ENCODE measurements around the gene GPR32. TPM values are rescaled to one million over a fixed set of nuclear protein-coding genes. Genes with fewer than 3 reads are reported as not detected.
"Not testable (repeated sequence)": the region's sequence is repeated elsewhere in the genome, so short reads cannot be mapped to it uniquely, and the experiment has no call there.

GPR32 gene
- total RNA-seq, 1 donor from 2014 or later, result not detected

GRCh38 chr19:50777830-50778303, 7.6 kb downstream of the GPR32 start:
- peaks cover 47% of the 10 kb centered on the region for H3K27me3 Mint-ChIP-seq (ENCODE audit: insufficient read depth)
- no peak overlapping the region for H3K27ac Mint-ChIP-seq

GRCh38 chr19:50778906-50779430, 8.7 kb downstream of the GPR32 start:
- Mint-ChIP-seq H3K36me3 (ENCODE audit: low read depth) (peaks cover 3% of the 10 kb centered on the region), H3K4me3 (no peak overlapping the region), H3K27me3 (ENCODE audit: insufficient read depth) (peaks cover 50% of the 10 kb centered on the region), H3K9me3 (no peaks in the 10 kb centered on the region), H3K27ac (no peak overlapping the region), H3K4me1 (ENCODE audit: low read depth) (peaks cover 23% of the 10 kb centered on the region)
- DNase-seq (ENCODE audit: low spot score), result no peak
- intact Hi-C loops (cut with micrococcal nuclease), result no loop called here

More at GRCh38 chr19:50777830-50778303, 7.6 kb downstream of the GPR32 start:
- Mint-ChIP-seq H3K4me3 (no peak overlapping the region), H3K9me3 (no peaks in the 10 kb centered on the region), H3K36me3 (ENCODE audit: low read depth) (peaks cover 3% of the 10 kb centered on the region), H3K4me1 (ENCODE audit: low read depth) (peaks cover 16% of the 10 kb centered on the region)
- intact Hi-C loops (cut with micrococcal nuclease), result no loop called here
- DNase-seq (ENCODE audit: low spot score), result no peak

DNA sequence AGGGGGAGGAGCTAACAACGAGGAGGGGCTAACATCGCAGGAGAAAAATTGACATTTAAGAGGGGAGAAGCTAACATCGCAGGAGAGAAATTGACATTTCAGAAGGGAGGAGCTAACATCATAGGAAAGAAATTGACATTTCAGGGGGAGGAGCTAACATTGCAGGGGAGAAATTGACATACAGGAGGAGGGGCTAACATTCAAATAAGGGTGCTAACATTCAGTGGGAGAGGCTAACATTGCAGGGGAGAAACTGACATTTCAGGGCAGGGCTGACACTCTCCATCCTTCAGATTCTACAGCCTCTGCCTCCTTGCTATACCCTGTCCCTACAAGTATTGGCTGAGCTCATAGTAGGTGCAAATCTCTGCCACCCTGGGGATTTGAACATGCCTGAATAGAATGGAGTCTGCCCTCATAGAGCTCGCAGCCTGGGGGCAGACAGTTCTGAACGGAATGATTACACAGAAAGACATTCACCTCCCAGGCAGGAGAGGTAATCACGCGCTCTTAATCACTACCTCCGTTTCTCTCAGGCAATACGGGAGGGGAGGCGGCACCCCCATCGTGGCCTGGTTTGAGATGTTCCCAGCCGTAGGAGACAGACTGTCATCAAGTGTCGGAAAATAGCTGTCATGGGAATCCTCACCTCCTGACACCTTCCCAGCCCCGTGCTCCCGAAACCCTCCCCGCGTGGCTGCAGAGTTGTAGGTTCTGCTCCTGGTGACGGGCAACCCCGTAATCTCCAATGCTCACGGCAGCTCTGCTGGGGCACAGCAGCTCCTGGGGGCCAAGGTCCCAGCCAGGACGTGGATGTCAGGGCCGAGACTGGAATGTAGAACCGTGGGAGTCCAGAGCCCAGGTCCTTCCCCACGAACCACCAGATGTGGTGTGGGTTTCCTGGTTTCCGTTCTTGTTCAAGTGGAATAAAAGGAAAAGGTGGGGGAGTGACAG, 9.5 kb downstream of the GPR32 start:
- Mint-ChIP-seq H3K4me1 (ENCODE audit: low read depth) (peaks cover 23% of the 10 kb centered on the region), H3K27ac (no peak overlapping the region), H3K9me3 (no peaks in the 10 kb centered on the region), H3K36me3 (ENCODE audit: low read depth) (peaks cover 3% of the 10 kb centered on the region), H3K27me3 (ENCODE audit: insufficient read depth) (peaks cover 50% of the 10 kb centered on the region), H3K4me3 (no peak overlapping the region)
- intact Hi-C loops (cut with micrococcal nuclease), result no loop called here
- DNase-seq (ENCODE audit: low spot score), result no peak

DNA sequence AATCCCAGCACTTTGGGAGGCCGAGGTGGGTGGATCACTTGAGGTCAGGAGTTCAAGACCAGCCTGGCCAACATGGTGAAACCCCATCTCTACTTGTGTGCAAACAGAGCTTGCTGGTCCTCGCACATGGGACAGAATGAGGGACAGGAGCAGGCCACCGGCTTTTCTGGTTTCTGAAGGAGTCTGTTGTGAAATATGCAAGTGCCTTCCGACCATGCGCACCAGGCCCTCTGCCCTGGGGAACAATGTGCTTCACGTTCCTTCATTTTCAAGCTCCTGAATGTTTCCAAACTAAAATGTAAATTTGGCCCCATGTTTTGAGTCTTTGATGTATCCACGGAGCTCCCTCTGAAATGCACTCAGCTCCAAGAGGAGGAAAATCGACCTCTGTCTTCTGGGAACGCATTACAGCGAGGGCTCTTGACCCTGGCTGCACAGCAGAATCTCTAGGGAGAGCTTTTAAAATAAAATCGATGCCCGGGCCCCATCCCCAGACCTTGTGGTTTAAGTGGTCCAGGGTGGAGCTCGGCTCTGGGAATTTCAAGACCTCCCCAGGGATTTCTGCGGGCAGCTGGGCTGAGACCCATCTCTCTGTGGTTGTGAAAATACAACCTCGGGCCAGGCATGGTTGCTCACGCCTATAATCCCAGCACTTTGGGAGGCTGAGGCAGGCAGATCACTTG, 10.6 kb downstream of the GPR32 start:
- Mint-ChIP-seq H3K4me1 (ENCODE audit: low read depth) (peaks cover 23% of the 10 kb centered on the region), H3K27ac (no peak overlapping the region)
- intact Hi-C loops (cut with micrococcal nuclease), result no loop called here

GRCh38 chr19:50783848-50784152, 13.5 kb downstream of the GPR32 start:
- not testable (repeated sequence) for H3K4me3 Mint-ChIP-seq; H3K9me3 Mint-ChIP-seq; DNase-seq (ENCODE audit: low spot score); H3K27ac Mint-ChIP-seq; H3K36me3 Mint-ChIP-seq (ENCODE audit: low read depth)
- intact Hi-C loops (cut with micrococcal nuclease), result loop anchor here (1.0 to 2.0 kb wide), 7 partner anchors 59 to 427 kb away; no protein-coding TSS in a partner anchor
- peaks cover 13% of the 10 kb centered on the region for H3K4me1 Mint-ChIP-seq (ENCODE audit: low read depth)
- peaks cover 28% of the 10 kb centered on the region for H3K27me3 Mint-ChIP-seq (ENCODE audit: insufficient read depth)

More for the DNA sequence above, 10.6 kb downstream of the GPR32 start:
- Mint-ChIP-seq H3K9me3 (no peaks in the 10 kb centered on the region), H3K27me3 (ENCODE audit: insufficient read depth) (peaks cover 50% of the 10 kb centered on the region), H3K36me3 (ENCODE audit: low read depth) (peaks cover 3% of the 10 kb centered on the region), H3K4me3 (no peak overlapping the region)
- DNase-seq (ENCODE audit: low spot score), result no peak

DNA sequence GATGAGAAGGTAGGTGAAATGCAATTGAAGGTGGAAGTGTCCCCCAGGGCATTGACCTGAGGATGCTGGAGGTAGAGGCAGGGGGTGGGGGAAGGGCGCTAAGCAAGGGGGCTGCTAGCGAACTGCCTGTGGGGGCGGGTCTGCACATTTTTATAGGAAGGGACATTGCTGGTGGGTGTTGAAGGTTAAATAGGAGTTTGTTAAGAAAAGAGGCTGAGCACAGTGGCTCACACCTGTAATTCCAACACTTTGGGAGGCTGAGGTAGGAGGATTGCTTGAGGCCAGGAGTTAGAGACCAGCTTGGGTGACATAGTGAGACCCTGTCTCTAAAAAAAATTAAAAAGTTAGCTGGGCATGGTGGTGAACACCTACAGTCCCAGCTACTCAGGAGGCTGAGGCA, 14.4 kb downstream of the GPR32 start:
- intact Hi-C loops (cut with micrococcal nuclease), result no loop called here
- Mint-ChIP-seq H3K9me3 (no peaks in the 10 kb centered on the region), H3K27ac (no peak overlapping the region), H3K27me3 (ENCODE audit: insufficient read depth) (peaks cover 19% of the 10 kb centered on the region), H3K36me3 (ENCODE audit: low read depth) (no peaks in the 10 kb centered on the region), H3K4me1 (ENCODE audit: low read depth) (peaks cover 7% of the 10 kb centered on the region), H3K4me3 (no peak overlapping the region)
- DNase-seq (ENCODE audit: low spot score), result no peak

- Mint-ChIP-seq H3K27me3 (ENCODE audit: insufficient read depth) (peaks cover 13% of the 10 kb centered on the region), H3K36me3 (ENCODE audit: low read depth) (no peaks in the 10 kb centered on the region), H3K27ac (no peak overlapping the region), H3K4me3 (no peak overlapping the region), H3K4me1 (ENCODE audit: low read depth) (peaks cover 7% of the 10 kb centered on the region), H3K9me3 (no peaks in the 10 kb centered on the region)
- DNase-seq (ENCODE audit: low spot score), result no peak
- intact Hi-C loops (cut with micrococcal nuclease), result no loop called here
These were observed 15.1 kb downstream of the GPR32 start for GRCh38 chr19:50785329-50785728.

DNA sequence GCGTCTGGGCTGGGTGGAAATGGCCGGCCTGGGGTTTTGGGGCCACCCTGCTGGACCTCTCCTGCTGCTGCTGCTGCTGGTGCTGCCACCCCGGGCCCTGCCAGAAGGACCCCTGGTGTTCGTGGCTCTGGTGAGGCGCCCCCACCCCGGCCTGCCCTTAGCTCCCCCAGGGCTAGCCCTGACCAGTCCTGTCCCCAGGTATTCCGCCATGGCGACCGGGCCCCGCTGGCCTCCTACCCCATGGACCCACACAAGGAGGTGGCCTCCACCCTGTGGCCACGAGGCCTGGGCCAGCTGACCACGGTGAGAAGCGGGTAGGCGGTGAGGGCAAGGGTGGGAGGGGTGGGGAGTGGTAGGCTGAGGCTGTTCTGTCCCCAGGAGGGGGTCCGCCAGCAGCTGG, 20.1 kb downstream of the GPR32 start, which contains the start of gene ACP4:
ACP4 (plus strand) TSS at position 20 of the 400 bp plus-strand sequence; CDS start at position 20, 0 bp downstream.
- H3K4me1 Mint-ChIP-seq (ENCODE audit: low read depth), result no peaks in the 10 kb centered on the region
- H3K4me3 Mint-ChIP-seq, result no peak within 1 kb of the TSS
- H3K27me3 Mint-ChIP-seq (ENCODE audit: insufficient read depth), result no peaks in the 10 kb centered on the region
- DNase-seq (ENCODE audit: low spot score), result no peak
- no peaks in the 10 kb centered on the region for H3K9me3 Mint-ChIP-seq
- H3K27ac Mint-ChIP-seq, result no peak within 1 kb of the TSS
- no peaks in the 10 kb centered on the region for H3K36me3 Mint-ChIP-seq (ENCODE audit: low read depth)
- intact Hi-C loops (cut with micrococcal nuclease), result no loop called here

DNA sequence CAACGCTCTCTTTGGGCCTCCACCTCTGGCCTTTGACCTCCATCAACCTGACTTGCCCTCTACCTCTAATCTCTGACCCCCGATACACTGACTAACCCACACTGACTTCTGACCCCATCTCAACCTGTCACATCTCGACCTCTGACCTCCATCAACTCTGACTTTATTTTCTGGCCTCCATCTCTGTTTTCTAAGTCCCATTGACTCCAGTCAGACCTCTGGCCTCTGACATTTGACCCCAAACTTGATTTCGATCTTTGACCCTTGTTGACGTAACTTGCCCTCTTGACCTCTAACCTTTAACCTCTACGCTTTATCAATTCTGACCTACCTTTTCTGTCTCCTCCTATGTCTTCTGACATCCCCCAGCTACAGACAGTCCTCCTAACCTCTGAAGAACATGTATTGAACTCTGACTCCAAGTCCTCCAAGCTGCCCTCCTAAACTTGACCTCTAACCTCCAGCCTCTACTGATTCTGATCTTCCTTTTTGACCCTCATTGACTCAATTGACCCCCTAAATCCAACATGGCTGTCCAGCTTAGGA, 20.7 kb downstream of the GPR32 start:
- DNase-seq (ENCODE audit: low spot score), result no peak
- H3K27me3 Mint-ChIP-seq (ENCODE audit: insufficient read depth), result no peaks in the 10 kb centered on the region
- intact Hi-C loops (cut with micrococcal nuclease), result no loop called here
- H3K4me3 Mint-ChIP-seq, result no peak overlapping the region
- no peaks in the 10 kb centered on the region for H3K9me3 Mint-ChIP-seq
- H3K27ac Mint-ChIP-seq, result no peak overlapping the region
- no peaks in the 10 kb centered on the region for H3K4me1 Mint-ChIP-seq (ENCODE audit: low read depth)
- no peaks in the 10 kb centered on the region for H3K36me3 Mint-ChIP-seq (ENCODE audit: low read depth)

- Mint-ChIP-seq H3K9me3 (no peaks in the 10 kb centered on the region), H3K36me3 (ENCODE audit: low read depth) (no peaks in the 10 kb centered on the region), H3K27ac (no peak overlapping the region), H3K4me3 (no peak overlapping the region), H3K27me3 (ENCODE audit: insufficient read depth) (no peaks in the 10 kb centered on the region), H3K4me1 (ENCODE audit: low read depth) (no peaks in the 10 kb centered on the region)
- DNase-seq (ENCODE audit: low spot score), result no peak
- intact Hi-C loops (cut with micrococcal nuclease), result no loop called here
These were observed 21.5 kb downstream of the GPR32 start for GRCh38 chr19:50791594-50792271.

DNA sequence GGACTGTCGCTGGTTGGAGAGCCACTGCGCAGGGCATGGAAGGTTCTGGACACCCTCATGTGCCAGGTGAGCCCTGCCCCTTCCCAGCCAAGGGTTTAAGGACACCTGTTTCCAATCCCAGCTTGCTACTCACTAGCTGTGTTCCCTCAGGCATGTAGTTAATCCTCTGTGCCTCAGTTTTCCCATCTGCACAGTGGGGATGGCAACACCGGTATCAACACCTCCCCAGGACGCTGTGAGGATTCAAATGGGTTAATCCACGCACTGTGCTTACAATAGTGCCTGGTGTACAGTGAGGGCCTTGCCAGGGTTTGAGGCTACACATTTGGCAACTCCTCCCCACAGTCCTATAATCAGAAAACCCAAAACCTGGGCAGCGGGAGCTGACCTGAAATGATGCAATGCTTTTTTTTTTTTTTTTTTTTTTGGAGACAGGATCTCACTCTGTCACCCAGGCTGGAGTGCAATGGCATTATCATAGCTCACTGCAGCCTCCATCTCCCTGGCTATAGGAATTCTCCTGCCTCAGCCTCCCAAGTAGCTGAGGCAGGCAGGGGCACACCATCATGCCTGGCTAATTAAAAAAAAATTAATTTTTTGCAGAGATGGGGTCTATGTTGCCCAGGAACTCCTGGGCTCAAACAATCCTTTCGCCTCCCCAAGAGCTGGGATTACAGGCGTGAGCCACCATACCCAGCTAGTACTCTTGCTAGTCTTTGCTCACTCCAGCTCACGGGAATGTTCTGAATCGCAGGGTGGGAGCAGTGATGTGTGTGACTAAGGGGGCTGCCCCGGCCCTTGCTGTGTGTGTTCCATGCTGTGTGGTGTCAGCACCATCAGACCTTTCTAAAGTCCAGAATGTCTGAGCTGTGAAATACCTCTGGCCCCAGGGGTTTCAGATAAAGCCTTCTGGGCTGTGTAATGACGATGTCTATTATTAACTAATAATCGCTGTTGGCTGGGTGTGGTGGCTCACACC, 22.3 kb downstream of the GPR32 start:
- intact Hi-C loops (cut with micrococcal nuclease), result no loop called here

More for the DNA sequence above, 22.3 kb downstream of the GPR32 start:
- Mint-ChIP-seq H3K36me3 (ENCODE audit: low read depth) (peaks cover 4% of the 10 kb centered on the region), H3K27ac (no peak overlapping the region), H3K9me3 (no peaks in the 10 kb centered on the region), H3K4me3 (no peak overlapping the region), H3K27me3 (ENCODE audit: insufficient read depth) (no peaks in the 10 kb centered on the region), H3K4me1 (ENCODE audit: low read depth) (no peaks in the 10 kb centered on the region)
- no peak for DNase-seq (ENCODE audit: low spot score)

All from activated T-helper 1 cell treated with anti-CD3 and anti-CD28 coated beads, Interleukin-12 subunit alpha, Interleukin-12 subunit beta, Interleukin-2, Interleukin-4 antibody, amounts not matched to agents 30 ng/mL and 10 ng/mL and 1 ng/mL, durations not matched to agents 14 hours and 24 hours and 36 hours (primary cell).